Measurements from ENCODE around the gene CABP7.

DNA sequence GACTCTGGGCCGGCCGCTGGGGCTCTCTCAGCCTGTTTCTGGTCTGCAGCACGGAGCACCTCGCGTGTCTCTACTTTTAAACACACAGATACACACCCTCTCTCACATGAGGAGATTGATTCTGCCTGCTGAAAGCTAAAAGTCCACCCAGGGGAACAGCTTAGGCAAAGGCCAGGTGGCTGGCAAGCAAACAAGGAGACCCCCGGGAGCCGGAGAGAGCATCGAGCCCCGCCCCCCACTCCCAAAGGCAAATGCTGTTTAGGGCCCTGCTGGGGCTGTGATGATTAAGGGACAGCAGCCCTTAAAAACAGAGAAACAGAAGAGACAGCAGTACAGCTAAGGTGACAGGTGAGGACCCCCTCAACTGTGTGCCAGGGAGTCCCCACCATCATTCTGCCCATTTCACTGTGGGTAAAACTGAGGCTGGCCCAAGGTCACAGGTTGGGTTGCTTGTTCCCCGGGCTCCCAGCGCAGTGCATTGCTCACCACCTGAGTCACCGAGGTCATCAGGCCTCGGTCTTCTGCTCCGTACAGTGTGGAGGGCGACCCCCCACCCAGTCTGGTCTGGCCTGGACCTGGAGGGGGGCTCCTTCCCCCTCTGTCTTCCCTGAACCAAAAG is 6.8 kb downstream of the CABP7 start:
- no peak for TF ChIP-seq POLR2A (IDR thresholded peaks at IDR 0.05; ENCODE audit: low read length)
- no peak for TF ChIP-seq GATA1 (IDR thresholded peaks at IDR 0.05; ENCODE audit: low read depth, low read length)
